Skin of body (tissue), 2 donors: ENCODE measurements around the gene SLC38A1. TPM values are rescaled to one million over a fixed set of nuclear protein-coding genes. Genes with fewer than 3 reads are reported as not detected.
A peak's percentile ranks its signal among the peaks of the same experiment; 100 is the strongest.
"Not testable (repeated sequence)": the region's sequence is repeated elsewhere in the genome, so short reads cannot be mapped to it uniquely, and the experiment has no call there.

Source experiments
- DNase-seq: peaks from one replicate; lab custom pipeline; 2025; lab: John Stamatoyannopoulos, UW
- total RNA-seq: library from RNA; depleted of rRNA; stranded (reverse); fragments of >200 nt; gene quantifications from one replicate; pipeline ENCODE4 v1.2.3, GENCODE V29; 2014

Gene SLC38A1
- total RNA-seq, 1 donor from 2014 or later: 56.6 TPM

- DNase-seq: no peak
Measured at GRCh38 chr12:46265102-46265501, 3.7 kb downstream of the SLC38A1 start.

DNA sequence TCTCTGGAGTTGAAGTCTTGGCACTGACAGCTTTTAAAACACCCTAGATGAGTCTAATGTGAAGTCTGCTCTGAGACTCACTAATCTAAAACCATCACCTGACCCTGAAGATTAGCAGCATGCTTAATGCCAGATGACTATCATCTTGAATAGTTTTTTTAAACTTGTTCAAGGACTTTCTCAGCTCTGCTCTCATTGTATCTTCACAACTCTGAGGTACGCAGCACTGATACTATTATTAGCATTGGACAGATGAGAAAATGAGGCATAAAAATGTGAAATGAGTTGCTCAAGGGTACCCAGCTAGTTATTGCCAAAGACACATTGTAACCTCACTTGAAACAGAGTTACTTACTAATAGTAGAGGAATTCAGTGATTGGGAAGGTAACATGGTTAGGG is 4.8 kb downstream of the SLC38A1 start:
- DNase-seq: no peak

- no peak for DNase-seq
Measured at GRCh38 chr12:46263140-46264016, 5.5 kb downstream of the SLC38A1 start.

DNA sequence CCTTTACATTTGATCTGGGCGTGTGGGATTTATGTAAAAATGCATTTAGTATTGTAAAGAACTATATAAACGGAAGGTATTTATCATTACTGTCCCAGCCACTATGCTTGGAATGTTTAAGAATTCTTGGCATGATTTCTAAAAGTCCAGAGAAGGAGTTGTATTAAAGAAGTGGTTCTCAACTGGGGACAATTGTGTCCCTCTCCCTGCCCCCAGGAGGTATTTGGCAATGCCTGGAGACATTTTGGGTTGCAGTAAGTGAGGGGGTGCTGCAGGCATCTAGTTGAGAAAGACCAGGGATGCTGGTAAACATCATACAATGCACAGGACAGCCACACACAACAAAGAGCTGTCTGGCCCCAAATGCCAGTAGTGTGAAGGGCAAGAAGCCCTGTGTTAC is 7.2 kb downstream of the SLC38A1 start:
- DNase-seq: no peak

DNA sequence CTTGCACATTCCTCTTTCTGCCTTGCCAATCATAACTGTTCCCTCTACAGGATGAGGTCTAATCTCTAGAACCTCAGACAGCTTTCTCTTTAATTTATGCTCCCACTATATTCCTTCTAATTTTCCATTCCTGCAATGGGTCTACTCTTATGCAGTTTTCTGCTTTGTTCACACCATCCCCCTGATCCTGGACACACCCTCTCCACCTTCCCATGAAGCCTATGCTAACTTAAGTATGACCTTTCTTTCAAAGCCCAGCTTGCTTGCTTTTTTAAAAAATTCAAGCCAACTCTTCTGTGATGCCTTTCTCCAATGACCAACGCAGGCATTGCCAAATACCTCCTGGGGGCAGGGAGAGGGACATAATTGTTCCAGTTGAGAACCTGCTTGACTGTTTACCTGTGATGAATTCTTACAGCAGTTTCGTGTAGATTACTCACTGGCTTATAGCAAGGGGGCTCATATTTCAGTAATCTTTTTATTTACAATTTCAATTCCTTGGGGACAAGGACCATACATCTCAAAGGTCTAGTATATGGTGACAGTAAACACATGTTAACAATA is 7.8 kb downstream of the SLC38A1 start:
- no peak for DNase-seq

GRCh38 chr12:46260124-46260912 is 8.5 kb downstream of the SLC38A1 start:
- peak; percentile 55 for DNase-seq

DNA sequence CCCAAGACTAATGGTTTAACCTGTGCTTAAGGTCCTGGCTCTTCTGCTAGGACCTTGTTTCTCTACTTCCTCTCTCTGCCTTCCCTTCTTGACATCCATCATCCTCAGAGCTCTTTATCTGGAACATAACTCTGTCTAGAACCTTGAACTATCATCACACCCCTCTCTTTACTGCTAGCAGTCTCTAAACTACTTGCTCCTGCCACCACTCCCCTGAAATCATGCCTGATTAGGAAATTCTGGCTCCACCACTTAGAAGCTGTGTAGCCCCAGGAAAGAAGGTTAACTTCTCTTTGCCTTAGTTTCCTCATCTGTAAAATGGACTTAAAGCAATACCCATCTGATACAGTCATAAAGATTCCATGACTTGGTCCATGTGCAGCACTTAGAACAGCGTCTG is 9.1 kb downstream of the SLC38A1 start:
- no peak for DNase-seq

DNA sequence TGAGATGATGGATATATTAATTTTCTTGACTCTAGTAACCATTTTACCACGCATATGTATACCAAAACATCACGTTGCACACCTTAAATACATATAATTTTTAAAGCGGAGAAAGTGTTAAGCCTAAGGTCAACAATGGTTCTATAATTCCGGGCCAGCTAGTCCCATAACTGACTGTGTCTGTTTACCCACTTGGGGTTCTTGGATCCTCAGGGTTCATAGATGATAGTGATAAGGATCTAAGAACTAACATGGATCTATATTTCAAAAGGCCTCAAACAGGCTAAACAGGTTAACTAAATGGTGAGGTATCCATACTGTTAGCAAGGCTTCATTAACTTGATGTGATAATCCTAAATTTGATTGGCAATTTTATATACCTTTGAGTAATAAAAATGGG is 9.8 kb downstream of the SLC38A1 start:
- no peak for DNase-seq

- no peak for DNase-seq
Measured at GRCh38 chr12:46258129-46258528, 10.7 kb downstream of the SLC38A1 start.

DNA sequence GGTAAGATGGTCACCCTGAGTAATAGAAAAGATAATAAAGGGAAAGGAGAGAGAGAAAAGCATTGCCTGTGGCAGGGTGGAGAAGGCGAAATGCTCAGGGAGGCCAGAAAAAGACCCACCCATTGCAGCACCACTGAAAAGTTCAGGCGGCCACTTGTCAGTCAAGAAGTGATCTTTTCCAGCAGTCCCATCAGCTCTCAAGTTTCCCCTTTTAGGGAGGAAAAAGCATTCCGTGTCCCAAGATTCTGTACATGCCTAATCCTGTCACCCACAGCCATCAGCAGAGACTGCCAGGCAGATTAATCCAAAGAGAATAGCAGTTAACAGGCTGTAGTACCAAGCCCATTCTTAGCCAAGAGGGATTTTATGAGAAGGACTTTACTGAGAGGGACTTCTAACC is 11.9 kb downstream of the SLC38A1 start:
- DNase-seq: no peak

GRCh38 chr12:46253544-46254162 is 15.2 kb downstream of the SLC38A1 start:
- no peak for DNase-seq

GRCh38 chr12:46251994-46252393 is 16.8 kb downstream of the SLC38A1 start:
- DNase-seq: not testable (repeated sequence)

DNA sequence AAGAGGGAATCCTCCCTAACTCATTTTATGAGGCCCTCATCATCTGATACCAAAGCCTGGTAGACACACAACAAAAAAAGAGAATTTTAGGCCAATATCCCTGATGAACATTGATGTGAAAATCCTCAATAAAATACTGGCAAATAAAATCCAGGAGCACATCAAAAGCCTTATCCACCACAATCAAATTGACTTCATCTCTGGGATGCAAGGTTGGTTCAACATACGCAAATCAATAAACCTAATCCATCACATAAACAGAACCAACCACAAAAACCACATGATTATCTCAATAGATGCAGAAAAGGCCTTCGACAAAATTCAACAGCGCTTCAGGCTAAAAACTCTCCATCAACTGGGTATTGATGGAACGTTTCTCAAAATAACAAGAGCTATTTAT is 18.9 kb downstream of the SLC38A1 start:
- DNase-seq: not testable (repeated sequence)

- DNase-seq: no peak
Measured at GRCh38 chr12:46246021-46246700, 22.7 kb downstream of the SLC38A1 start.

DNA sequence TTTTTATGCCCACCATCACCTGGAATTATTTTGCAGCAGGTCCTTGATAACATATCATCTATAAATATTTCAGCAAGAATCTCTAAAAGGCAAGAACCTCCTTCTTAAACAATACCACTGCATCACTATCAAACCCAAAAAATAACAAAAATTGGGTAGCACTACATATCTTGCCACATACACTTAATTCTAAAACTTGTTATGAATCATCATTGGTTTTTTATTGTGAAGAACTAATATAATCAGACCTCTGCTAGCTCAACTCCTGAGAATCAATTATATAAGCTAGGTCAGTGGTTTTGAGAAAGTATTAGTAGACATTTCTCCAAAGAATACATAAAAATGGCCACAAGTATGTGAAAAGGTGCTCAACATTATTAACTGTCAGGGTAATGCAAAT is 23.8 kb downstream of the SLC38A1 start:
- no peak for DNase-seq

DNA sequence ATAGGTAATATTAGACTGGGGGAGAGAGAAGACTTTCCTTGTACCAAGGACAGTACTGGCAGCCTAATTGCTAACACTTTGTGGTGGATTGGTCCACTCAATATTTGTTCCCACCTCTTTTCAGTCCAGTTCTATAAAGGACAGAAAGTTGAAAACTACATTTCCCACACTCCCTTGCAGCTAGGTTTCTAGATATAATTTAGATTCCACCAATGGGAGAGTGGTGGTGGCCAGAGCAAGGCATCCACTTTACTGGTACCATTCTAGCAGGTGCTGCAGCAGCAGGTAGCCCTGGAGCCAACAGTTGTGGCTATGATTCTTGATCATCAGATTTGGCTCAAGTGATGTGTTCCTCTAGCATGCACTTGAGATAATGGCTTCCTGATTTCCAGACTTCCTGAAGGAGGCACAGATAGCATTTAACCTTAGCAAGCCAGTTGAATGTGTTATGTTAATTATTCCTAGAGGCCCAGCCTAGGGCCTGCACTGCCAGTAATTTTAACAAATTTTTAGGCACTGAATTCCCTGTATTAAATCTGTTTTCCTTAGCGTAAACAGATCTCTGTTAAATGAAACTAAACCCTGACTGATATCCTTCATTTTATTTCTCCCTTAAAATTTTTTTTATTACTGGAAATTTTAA is 24.4 kb downstream of the SLC38A1 start:
- no peak for DNase-seq

GRCh38 chr12:46242569-46242968 is 26.3 kb downstream of the SLC38A1 start:
- DNase-seq: no peak

DNA sequence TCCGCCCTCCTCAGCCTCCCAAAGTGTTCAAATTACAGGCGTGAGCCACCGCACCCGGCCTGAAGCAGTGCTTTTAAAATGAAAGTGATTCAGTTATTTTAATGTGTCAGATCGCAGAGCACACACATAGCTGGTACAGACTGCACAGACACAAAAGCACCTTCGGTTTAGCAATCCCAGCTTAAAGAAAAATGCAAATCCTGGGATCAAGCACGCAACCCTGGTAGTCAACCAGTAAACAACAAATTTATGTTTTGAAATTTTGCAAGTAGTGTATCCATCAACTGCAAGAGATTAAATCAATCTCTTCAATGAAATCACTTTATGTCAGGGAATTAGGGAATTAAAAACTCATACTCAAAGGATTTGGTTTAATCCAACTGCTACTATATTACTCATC is 28.4 kb downstream of the SLC38A1 start:
- DNase-seq: no peak

DNA sequence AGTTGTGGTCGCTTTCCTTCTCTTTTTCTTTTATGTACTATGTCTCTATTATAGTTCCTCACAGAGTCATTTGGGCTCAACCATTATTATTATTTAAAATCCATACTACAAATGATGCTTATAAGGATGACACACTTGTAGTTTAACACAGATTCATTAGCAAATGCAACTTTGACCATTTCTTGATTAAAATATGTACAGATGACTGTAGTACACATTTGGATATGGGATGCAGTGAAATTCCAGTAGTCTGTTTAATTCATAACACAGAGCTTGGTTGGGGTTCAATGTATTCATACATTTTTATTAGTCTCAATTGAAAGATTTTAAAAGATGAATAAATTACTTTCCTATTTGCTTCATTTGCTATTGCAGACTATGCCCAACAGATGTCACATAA is 30.0 kb downstream of the SLC38A1 start:
- no peak for DNase-seq

DNA sequence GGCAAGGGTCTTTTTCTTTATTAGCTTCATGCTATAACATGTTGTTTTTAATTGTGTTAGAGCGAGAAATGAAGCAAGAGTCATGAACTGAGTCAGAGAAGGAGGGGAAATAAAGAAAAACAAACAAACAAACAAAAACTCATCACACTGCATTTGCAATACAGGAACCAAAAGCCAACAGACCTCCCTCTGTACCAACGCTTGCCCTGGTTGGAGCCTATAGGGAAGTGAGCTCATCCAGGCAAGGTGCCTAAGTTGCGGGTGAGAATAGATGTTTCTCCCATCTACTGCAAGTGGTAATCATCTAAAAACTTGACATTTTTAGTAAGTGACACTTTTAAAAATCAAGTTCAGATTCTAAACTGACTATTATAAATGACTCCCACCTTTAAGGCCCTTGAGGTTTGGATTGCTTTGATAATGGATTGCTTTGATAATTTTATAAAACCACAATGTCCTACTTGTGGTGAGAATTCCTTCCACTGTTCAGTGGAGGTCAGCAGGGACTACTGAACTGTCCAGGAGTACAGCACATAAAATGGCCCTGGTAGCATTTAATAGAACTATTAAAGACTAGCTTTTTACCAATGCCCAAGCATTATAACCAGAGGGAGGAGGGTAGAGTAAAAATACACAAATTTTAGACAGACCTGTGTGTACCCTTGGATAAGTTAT is 31.3 kb downstream of the SLC38A1 start:
- DNase-seq: no peak
